GM18858 (cell line): ENCODE results near the gene GNB1L.

ENCODE experiments used
- ATAC-seq: cut with Tn5 transposase; IDR thresholded peaks from one replicate; pipeline ENCODE4 v1.9.1; 2021; ENCODE audit not compliant: unreplicated experiment

The GNB1L gene

DNA sequence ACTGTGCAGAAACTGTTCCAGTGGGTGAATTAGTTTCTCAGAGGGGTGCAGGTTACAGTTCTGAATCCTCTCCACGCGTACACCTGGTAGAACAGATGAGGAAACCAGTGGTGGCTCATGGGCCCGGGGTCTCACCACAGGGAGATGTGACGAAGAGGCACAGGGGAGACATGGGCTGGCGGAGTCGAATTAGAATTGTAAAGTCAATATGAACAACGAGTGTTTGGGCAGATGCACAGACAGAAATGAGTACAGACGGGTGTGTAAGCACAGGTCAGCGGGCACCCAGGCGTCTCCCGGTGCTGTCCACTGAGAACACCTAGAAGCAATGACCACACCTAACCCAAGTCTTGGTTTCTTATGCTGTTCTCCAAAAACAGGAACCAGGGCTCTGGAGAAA lies 41.8 kb downstream of the GNB1L start:
- ATAC-seq, result no peak

DNA sequence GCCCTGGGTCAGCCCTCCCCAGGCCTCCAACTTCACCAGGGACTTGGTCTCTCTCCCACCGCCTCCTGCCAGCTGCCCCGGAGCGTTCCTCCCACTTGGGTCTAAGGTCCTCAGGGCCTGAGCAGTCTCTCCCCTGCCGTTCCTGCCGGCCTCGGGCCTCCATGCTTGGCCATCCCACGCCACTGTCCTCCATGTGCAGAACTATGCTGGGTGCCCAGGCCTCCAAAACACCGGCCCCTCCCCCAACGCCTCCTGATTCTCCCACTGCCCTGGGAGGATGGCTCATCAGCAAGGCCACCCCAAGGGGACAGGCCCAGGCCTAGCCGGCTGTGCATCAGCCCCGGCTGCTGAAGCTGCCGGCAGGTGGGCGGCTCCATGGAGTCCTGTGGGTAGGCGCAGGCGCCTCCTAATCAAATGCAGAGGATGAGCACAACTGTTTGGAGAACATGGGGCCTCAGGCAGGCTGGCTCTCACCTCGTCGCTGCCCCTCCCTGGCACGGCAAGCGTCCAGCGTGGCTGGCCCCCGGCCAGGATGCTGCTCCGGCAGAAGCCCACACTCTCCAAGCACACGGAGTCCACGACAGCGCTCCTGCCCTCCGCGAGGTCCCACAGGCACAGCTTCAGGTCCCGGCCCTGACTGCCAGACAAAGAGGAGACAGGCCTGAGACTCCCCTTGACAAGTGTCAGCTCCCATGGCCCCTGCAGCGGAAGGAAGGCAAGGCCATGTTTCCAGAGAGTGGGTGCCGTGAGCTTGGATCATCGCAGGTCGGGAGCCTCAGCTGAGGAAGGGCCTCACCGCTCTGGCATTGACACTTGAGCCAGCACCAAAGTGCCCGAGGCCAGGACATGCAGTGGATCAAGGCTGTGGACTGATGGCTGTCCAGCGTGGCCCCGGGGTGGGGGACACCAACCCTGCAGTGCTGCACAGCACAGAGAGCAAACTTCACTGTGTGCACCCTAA lies 42.6 kb downstream of the GNB1L start:
- ATAC-seq, result no peak

DNA sequence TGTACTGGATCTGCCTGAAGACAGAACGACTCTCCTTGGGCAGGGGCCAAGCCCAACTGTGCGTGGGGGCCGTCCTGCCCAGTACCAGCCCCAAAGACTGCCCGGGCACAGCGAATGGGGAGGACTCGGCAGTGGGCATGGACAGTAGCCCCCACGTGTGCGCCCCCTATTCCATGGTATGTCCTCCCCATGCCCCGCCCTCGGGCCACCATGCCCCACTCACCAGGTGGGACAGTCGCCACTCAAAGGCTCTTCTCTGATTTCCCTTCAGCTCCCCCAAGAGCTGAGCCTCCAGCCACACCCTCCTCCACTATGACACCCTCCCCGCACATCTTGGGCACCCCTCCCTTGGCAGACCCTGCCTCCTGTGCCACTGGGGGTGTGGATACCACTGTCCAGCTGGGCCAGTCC lies 43.5 kb downstream of the GNB1L start:
- no peak for ATAC-seq

DNA sequence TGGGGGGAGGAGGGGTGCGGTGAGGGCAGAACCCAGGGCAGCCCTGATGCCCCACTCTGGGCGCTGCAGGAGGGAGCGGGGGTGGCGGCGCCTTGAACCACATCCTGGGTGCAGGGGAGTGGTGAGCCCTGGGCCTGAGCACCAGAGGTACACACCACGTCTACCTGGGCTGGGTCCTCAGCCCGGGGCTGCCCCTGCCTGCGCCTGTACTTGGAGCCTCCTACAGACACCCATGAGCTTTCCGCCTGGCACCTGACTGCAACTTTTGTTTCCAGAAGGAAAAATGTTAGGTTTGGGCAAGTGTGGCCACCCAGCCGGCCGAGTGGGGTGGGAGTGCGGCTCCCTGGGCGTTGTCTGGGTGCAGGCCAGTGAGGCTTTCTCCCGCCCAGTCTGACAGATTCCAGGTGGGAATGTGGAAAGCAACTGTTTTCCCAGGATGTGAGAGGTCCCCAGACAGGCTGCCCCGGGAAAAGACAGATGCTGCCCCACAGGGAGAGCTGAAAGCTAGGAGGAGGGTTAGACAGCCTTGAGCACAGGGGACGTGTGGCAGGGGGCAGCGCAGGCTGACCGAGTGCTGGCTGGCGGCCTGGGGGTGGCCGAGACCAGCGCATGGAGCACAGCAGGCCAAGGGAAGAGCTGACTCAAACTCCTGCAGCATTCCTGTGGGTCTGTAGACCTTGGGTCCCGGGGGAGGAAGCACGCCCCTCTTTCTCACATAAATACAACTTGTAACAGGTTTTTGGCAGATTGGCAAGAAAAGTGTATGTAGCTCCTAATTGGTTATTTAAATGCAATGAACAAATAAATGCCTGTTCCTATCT lies 44.1 kb downstream of the GNB1L start:
- ATAC-seq, result no peak

DNA sequence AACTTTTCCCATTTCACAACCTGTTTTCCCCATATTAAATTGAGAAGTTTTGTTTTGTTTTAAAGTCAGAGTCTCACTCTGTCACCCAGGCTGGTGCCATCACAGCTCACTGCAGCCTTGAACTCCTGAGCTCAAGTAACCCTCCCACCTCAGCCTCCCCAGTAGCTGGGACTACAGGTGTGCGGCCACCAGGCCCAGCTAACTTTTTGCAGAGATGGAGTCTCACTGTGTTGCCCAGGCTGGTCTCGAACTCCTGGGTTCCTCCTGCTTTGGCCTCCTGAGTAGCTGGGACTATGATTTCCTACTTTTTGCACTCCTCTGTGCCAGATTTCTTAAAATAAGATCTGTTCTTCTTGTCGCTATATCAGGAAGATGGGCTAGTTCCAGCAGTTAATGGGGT lies 44.9 kb downstream of the GNB1L start:
- no peak for ATAC-seq

DNA sequence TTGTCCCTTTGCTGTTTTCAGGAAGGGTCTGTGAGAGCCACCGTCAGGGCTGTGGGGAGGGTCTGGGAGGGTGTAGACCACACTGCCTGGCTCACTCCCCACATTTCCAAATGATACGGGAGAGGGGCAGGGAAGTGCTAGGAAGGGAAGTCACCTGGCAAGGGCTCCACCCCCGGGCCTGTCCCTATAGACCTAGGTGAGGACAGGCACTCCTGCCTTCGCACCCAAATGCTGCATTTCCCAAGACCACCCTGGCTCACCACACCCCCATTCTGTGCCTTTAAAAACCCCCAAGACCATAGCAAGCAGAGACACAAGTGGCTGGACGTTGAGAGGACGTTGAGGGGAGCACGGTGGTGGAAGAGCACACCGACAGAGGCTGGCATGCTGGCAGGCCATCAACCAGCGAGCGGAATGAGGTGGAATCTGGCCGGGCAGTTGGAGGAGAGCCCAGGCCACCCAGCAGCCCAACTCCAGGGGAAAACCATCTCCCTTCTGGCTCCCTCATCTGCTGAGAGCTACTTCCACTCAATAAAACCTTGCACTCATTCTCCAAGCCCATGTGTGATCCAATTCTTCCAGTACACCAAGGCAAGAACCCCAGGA lies 45.7 kb downstream of the GNB1L start:
- ATAC-seq, result no peak

DNA sequence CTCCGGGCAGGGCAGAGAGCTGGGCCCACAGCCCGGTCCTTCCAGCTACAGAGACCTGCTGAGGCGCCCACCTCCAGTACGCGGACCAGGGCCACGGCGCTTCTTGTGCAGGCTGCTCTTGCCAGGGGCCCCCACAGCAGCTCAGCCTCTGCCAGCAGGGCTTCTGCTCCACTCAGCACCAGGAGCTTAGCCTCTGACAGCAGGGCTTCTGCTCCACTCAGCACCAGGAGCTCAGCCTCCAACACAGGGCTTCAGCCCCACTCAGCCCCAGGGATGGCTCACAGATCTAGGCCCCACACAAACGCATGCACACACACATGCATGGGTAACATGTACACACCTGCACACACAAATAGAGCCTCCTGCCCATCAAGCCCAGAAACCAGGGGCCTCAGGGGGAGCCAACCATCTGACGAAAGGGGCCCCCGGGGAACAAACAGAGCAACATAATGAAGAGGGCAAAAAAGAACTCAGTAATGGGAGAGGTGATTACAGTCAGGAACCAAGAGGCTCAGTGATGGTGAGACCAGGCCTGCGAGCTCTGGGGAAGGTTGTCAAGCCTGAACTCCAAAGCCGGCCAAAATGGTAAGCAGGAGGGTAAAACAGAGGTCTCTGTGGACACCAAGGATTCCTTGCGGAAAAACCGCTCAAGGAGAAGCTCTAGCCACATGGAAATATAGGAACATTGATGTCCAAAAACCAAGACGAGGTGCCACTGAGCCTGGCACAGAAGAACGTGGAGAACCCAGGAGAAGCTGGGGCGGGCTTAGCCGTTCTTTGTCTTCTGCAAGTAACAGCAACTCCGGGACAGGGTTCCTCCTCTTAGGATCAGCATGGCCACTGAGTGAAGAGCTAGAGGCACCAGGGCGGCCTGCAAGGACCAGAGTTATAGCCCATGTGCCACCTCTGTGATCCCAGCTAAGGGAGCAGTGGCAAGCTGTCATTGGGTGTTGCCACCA lies 46.5 kb downstream of the GNB1L start:
- no peak for ATAC-seq

DNA sequence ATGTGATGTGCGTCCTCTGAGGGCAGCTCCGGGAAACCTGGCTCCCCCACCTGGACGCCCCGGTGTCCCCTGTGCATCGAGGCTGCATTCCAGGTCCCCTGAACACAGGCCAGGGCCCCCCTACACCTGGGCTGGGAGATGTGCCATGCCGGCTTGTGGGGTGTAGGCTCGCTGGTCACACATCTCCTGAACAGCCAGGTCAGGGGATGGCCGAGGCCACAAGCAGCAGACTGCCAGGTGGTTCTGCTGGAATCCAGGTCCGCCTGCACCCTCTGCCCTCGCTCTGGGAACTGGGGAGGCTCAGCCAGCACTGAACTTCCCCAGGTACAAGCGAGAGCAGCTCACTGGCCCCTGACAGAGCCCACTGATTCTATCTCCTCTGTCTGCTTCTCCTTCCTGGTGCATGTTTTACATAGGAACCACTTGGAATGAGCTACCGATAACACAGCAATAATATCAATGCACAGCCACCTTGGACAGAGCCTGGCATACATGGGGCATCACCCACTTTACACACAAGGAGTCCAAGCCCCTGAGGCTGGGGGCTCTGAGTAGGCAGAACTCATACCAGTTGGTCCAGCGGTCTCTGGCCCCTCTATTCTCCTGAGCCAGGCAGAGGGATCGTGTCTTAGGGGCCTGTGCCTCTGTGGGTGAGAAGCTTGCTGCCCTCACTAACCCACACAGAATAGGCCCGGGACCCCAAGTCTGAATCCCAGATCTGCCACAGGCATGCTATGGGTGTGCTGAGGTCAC lies 47.3 kb downstream of the GNB1L start:
- ATAC-seq, result no peak

DNA sequence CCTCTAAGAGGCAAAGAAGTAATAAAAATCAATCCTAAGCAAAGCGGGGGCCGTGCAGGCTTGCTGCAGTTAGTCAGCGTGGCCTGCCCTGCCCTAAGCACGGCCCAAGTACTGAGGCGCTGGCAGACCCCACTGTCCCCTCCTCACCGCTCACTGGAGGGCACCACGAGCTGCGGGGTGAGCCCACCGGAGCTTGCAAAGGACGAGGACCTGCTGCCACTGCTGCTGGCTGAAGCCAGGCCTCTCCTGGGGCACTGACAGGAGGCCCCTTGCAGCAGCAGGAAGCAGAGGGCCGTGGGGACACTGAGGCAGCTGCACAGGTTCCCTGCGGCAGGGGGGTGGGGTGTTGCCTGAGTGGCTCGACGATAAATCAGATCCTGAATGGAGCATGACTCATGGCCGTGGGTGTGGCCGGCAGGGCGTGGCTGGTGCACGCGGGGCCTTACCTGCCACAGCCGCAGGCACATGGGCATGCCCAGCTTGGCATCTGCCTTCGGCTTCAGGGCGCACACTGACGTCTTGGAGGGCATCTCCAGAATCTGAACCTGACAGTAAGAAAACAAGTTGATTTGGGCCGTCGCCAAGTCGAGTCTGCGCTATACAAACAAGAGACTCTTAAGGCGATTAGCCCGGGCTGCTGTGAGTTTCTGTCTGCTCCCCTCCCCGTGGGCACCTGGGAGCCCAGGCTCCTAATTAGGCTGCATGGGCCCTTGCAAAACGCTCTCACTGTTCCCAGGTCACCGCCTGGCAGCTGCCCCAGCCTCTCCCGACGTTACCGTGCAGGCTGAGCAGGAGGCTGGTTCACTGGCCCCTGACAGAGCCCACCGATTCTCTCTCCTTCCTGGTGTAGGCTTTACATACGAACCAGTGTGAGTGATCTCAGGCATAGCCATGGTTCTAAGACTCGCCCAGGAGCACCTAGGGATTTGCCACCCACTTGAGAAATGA lies 48.2 kb downstream of the GNB1L start:
- no peak for ATAC-seq

DNA sequence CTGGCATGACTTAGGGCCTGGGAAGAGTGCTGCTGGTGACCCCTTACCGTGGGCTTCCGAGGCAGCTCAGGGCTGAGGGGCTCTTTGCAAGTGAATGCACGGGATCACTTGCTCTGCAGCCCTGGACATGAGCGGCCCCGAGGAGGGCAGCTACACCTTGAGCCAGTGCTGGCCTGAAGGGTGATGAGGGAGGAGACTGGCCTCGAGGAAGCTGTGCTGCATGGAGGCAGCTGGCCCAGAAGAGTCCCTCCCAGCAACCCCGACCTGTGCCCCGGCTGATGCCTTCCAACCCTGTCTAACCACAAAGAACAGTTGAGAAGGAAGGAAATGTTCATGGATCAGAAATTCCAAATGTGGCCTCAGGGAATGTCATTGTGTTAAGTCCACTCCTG lies 48.9 kb downstream of the GNB1L start:
- ATAC-seq, result no peak

DNA sequence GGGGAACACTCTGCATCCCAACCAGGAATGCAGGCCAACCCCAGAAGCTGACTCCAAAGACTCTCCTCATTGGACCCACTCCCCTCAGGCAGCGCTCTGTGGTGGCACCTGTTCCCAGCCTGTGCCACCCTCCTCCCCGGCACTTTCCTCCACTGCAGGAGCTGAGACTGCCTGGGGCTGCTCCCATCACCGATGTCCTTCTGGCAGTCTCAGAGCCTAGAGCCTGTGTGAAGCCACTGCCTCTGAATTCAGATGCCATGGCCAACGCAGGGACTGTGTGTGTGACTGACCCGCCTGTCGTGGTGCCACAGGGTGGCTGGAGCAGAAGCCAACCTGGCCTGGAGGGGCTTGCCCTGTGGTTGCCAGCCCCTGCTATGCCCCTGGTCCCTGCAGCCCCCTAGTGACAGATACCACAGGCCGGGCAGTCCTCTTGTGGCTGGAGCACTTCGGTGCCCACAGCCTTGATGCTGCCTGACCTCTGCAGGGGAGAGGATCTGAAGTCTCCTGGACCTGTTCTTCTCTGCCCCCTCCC lies 50.9 kb downstream of the GNB1L start:
- no peak for ATAC-seq

DNA sequence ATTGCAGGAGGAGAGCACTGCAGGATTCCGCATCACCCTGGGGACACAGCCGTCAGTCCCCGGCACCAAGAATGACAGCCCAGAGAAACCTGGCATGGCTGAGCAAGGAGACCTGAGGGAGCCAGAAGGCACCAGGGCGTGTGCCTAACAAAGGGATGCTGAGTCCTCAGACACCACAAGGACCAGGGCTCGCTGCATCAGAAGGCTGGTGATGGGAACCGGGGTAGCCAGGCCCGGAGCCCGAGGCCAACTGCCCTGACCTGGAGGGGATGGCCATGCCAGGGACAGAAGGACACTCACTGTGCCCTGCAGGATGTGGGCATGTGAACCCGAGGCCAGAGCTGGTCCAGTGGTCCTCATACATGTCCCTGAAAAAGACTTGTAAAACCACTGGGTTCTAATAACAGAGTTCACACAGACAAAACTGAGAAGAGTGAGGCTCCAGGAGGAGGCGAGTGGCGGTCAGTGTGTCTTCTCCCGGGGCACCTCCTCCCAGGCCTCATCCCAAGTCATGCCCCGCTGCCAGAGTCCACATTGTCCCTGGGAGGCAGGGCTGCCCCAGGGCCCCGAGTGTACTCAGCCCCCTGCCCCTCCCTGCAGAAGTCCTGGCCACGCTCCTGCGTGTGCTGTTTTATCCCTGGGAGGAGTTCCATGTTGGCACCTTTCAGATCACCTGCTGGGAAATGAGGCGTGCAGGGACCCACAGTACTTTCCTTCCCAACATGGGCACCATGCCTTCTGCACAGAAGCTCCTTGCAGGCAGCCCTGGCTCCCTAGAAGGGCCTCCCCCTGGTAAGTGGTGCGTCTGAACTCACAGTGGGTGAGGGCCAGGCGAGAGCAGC lies 51.6 kb downstream of the GNB1L start:
- ATAC-seq, result no peak

DNA sequence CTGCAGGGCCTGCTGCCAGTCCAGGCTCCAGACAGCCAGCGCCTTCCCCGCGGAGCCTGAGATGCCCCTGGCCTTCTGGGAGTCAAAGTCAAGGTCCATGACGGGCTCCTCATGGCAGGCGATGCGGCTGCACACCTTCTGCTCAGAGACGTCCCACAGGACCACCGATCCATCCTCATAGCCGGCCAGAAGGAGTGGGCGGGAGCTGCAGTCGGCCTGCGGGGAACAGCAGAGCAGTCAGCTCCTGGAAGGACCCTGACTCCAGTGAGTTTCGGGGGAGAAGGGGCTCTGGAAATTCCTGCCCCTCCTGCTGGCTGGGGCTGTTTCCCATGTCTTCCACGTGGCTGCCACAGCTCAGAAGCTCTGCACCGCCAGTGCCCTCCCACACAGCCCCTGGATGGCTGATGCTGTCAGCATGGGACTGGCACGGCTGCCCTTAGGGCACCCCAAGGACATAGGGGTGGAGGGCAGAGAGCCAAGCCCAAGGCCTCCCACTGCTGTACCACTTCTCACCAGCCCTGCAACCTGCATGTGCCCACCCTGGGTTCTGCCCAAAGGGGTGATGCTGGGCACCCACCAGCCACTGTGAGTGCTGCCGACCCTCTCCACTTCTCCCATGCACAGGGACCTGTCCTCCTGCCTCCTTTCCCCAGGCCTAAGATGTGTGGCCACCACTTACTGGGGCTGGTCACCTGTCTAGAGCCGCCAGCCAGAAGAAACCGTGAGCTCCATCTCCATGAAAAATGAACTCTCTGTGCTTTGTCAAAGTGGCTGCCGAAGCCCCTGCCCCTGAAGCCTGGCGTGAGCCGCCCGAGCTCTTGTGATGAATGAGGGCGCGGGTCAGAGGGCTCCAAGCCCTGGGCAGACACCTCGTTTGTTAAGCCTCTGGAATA lies 52.4 kb downstream of the GNB1L start:
- no peak for ATAC-seq

DNA sequence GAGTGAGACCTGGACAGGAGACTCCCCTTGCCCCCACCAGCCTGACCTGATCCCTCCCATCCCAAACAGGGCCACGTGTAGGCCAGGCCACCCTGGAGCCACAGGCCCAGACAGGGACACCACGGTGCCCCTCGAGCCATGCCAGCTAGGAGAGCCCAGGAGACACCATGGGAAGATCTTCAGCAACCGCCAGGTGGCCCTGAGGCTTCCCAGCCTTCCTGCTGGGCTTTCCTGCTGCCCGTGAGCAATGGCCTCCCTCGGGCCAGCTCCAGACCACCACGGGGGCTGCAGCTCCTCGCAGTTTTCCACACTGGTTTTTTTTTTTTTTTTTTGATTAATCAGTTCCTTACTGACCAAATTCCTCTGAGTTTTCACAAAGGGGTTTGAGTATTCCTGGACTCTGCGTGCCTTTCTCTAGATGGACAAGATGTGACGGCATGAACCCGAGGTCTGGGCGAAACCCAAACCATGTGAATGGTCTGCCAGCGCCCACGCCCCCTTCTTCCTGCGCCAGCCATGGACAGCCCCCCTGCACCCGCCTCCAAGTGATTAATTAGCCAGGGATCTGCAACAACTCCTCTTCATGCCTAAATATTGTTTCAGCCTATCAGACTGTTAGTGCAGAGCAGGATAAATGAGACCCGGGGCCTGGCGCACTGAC lies 53.2 kb downstream of the GNB1L start:
- ATAC-seq, result no peak

DNA sequence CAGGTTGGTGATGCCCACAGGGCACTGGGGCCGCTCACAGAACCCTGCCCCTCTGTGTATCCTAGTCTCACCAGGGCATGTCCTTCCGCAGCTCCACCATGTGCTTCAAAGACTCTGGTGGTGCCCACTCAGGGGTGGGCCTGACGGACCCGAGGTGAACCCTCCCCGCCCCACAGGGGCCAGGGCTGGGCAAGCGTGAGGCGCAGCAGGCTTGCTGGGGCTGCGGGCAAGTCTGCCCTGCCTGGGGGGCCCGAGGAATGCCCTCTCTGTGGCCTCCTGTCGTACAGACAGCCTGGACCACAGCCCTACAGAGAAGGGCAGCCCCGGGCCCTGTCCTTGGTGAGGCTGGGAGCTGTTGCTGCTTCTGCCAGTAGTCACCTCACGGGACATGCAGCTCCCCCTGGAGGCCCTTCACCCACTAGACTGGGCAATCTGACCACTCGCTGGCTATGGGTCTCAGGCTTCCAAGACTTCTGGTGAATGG lies 53.9 kb downstream of the GNB1L start:
- no peak for ATAC-seq

DNA sequence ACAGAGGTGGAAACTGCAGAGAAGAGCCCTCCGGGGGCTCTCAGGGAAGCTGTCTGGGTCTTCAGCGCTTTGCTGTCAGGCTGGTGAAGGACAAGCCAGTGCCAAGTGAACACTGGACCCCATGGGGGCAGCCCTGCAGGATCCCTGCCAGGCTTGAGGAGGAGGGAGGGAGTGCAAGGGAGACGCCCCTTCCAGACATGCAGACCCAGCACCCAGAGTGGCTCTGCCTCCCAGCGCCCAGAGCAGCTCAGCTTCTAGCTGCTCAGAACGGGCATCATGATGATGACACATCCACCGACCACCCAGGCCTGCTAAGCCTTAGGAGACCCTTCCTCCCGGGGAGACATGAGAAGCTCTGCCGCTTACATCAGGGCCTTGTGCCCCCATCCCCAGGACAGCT lies 54.4 kb downstream of the GNB1L start:
- no peak for ATAC-seq
